ENCODE data around the gene SLC6A11.

DNA sequence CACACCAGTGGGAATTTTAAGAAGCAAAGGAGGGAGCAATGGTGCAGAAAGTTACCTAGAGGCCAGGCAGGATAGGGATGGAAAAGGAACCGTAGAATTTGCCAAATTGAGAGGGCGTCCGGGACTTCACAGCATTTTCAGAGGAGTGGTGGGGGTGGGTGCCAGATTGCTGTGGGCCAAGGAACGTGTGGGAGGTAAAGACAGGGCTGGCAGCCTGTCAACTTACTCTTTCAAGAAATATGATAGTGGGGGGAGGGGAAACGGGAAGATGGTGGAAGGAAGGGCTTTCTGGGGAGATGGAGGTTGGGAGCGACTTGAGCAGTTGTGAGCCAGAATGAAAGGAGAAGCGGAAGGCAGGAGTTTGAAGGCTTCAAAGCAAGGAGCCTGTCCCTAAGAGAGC is 1.4 kb upstream of the SLC6A11 start:
- TF ChIP-seq, protein P1, sequence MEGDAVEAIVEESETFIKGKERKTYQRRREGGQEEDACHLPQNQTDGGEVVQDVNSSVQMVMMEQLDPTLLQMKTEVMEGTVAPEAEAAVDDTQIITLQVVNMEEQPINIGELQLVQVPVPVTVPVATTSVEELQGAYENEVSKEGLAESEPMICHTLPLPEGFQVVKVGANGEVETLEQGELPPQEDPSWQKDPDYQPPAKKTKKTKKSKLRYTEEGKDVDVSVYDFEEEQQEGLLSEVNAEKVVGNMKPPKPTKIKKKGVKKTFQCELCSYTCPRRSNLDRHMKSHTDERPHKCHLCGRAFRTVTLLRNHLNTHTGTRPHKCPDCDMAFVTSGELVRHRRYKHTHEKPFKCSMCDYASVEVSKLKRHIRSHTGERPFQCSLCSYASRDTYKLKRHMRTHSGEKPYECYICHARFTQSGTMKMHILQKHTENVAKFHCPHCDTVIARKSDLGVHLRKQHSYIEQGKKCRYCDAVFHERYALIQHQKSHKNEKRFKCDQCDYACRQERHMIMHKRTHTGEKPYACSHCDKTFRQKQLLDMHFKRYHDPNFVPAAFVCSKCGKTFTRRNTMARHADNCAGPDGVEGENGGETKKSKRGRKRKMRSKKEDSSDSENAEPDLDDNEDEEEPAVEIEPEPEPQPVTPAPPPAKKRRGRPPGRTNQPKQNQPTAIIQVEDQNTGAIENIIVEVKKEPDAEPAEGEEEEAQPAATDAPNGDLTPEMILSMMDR (optimal IDR thresholded peaks at IDR 0.05 in 1 of 3, IDR thresholded peaks at IDR 0.05 in 1 of 3, conservative IDR thresholded peaks at IDR 0.05 in 1 of 3; ENCODE audit: extremely low read depth in 1 of 3, insufficient read depth in 2 of 3, low read length in 3 of 3): no peak
- no peak for TF ChIP-seq EZH2 (IDR thresholded peaks at IDR 0.05; ENCODE audit: low read length)
